ENCODE results near the gene MSLN.

Gene MSLN

DNA sequence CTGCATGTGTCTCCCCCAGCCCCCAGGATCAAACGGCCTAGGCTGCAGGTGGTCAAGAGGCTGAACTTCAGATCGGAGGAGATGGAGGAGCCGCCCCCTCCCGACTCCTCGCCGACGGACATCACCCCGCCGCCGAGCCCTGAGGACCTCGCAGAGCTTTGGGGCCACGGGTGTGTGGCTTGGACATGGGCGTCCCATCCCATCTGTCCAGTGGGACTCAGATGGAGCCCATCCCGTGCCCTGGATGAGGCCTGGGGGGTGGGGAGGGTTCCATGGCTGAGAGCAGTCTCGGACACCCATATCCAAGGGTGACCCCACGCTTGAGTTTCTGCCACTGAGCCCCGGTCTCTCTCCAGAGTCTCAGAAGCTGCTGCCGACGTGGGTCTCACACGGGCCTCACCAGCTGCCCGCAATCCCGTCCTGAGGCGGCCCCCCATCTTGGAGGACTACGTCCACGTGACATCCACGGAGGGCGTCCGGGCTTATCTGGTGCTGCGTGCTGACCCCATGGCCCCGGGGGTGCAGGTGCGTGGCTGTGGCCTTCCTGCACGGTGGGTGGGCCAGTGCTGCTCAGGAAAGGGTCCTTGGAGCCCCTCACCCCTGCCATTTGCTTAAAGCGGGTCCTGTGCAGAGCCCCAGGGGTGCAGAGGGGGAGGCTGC lies 28.8 kb downstream of the MSLN start:
- Histone ChIP-seq H3K4me1 (ENCODE audit: insufficient read depth, poor library complexity, severe bottlenecking) (no peaks in the 10 kb centered on the region), H3K27me3 (ENCODE audit: insufficient read depth, poor library complexity, severe bottlenecking) (no peaks in the 10 kb centered on the region), H3K4me3 (ENCODE audit: severe bottlenecking) (peak overlapping the region; percentile 93), H3K36me3 (ENCODE audit: low read depth) (peaks cover 50% of the 10 kb centered on the region), H3K27ac (ENCODE audit: poor library complexity, severe bottlenecking) (peak overlapping the region; percentile 19), H3K9me3 (ENCODE audit: severe bottlenecking) (no peaks in the 10 kb centered on the region)
- ATAC-seq (ENCODE audit: low read depth) (no peak), DNase-seq (ENCODE audit: low spot score) (no peak)
- TF ChIP-seq, protein P1, sequence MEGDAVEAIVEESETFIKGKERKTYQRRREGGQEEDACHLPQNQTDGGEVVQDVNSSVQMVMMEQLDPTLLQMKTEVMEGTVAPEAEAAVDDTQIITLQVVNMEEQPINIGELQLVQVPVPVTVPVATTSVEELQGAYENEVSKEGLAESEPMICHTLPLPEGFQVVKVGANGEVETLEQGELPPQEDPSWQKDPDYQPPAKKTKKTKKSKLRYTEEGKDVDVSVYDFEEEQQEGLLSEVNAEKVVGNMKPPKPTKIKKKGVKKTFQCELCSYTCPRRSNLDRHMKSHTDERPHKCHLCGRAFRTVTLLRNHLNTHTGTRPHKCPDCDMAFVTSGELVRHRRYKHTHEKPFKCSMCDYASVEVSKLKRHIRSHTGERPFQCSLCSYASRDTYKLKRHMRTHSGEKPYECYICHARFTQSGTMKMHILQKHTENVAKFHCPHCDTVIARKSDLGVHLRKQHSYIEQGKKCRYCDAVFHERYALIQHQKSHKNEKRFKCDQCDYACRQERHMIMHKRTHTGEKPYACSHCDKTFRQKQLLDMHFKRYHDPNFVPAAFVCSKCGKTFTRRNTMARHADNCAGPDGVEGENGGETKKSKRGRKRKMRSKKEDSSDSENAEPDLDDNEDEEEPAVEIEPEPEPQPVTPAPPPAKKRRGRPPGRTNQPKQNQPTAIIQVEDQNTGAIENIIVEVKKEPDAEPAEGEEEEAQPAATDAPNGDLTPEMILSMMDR (IDR thresholded peaks at IDR 0.05; ENCODE audit: poor library complexity, severe bottlenecking) = no peak

DNA sequence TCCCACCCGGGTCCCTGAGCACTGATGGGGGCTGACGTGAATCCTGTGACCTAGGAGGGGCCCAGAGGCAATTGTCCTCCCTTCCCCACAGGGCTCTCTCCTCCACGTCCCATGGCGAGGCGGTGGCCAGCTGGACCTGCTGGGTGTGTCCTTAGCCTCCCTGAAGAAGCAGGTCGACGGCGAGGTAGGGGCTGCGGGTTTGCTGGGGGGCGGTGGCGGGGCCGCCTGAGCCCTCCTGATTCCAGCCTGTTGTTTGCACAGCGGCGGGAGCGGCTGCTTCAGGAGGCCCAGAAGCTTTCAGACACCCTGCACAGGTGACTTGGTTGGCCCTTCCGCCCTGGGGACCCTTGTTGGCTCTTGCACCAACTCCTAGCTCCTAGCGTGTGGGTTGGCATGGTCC lies 29.6 kb downstream of the MSLN start:
- H3K4me1 ChIP-seq (ENCODE audit: insufficient read depth, poor library complexity, severe bottlenecking) = no peaks in the 10 kb centered on the region
- H3K27ac ChIP-seq (ENCODE audit: poor library complexity, severe bottlenecking) = no peak overlapping the region
- ATAC-seq (ENCODE audit: low read depth) = no peak
- no peak for DNase-seq (ENCODE audit: low spot score)
- H3K27me3 ChIP-seq (ENCODE audit: insufficient read depth, poor library complexity, severe bottlenecking) = no peaks in the 10 kb centered on the region
- H3K4me3 ChIP-seq (ENCODE audit: severe bottlenecking) = no peak overlapping the region
- H3K9me3 ChIP-seq (ENCODE audit: severe bottlenecking) = no peaks in the 10 kb centered on the region
- TF ChIP-seq, protein P1 (IDR thresholded peaks at IDR 0.05; ENCODE audit: poor library complexity, severe bottlenecking) = no peak
- peaks cover 50% of the 10 kb centered on the region for H3K36me3 ChIP-seq (ENCODE audit: low read depth)

DNA sequence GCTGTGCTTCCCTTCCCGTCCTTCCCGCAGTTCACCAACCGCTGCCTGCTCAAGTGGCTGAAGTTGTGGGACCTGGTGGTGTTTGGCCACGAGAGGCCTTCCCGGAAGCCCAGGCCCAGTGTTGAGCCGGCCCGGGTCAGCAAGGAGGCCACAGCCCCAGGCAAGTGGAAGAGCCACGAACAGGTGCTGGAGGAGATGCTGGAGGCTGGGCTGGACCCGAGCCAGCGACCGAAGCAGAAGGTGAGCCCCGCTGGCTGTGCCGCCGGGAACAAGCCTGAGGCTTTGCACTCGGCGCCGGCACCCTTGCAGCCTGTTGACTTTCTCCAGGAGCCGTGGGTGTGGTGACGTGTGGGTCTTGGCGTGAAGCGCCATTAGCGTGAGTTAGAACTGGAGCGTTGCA lies 30.6 kb downstream of the MSLN start:
- H3K4me1 ChIP-seq (ENCODE audit: insufficient read depth, poor library complexity, severe bottlenecking) = peaks cover 4% of the 10 kb centered on the region
- ATAC-seq (ENCODE audit: low read depth) = no peak

DNA sequence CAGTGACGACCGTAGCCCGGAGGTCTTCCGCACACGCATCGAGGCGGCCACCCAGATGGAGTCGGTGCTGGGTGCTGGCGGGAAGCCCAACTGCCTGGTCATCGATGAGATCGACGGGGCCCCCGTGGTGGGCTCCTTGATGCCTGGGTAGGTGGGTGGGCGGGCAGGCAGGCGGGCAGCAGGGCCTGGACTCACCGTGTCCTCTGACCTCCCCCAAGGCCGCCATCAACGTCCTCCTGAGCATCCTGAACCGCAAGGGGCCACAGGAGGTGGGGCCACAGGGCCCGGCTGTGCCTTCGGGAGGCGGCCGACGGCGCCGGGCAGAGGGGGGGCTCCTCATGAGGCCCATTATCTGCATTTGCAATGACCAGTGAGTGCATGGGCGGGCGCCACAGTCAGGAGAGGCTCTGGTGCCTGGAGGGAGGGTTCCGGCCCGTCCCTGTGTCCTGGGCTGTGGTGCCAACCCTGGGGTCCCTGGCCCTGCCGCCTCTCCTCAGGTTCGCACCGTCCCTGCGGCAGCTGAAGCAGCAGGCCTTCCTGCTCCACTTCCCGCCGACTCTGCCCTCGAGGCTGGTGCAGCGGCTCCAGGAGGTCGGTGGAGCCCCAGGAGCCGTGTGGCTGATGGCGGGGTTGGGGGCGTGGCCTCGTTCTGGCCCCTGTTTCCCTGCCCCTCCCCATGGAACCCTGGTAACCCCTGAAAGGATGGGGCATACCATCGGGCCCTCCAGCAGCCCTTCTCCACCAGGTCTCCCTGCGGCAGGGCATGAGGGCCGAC lies 31.9 kb downstream of the MSLN start:
- Histone ChIP-seq H3K27ac (ENCODE audit: poor library complexity, severe bottlenecking) (no peak overlapping the region), H3K4me3 (ENCODE audit: severe bottlenecking) (no peak overlapping the region), H3K36me3 (ENCODE audit: low read depth) (peaks cover 33% of the 10 kb centered on the region), H3K4me1 (ENCODE audit: insufficient read depth, poor library complexity, severe bottlenecking) (peaks cover 4% of the 10 kb centered on the region), H3K9me3 (ENCODE audit: severe bottlenecking) (no peaks in the 10 kb centered on the region), H3K27me3 (ENCODE audit: insufficient read depth, poor library complexity, severe bottlenecking) (no peaks in the 10 kb centered on the region)
- TF ChIP-seq, protein P1 (IDR thresholded peaks at IDR 0.05; ENCODE audit: poor library complexity, severe bottlenecking) = no peak
- ATAC-seq (ENCODE audit: low read depth) (no peak), DNase-seq (ENCODE audit: low spot score) (no peak)

More for the DNA sequence above, 30.6 kb downstream of the MSLN start:
- no peaks in the 10 kb centered on the region for H3K27me3 ChIP-seq (ENCODE audit: insufficient read depth, poor library complexity, severe bottlenecking)
- no peak overlapping the region for H3K4me3 ChIP-seq (ENCODE audit: severe bottlenecking)
- no peaks in the 10 kb centered on the region for H3K9me3 ChIP-seq (ENCODE audit: severe bottlenecking)
- TF ChIP-seq, protein P1 (IDR thresholded peaks at IDR 0.05; ENCODE audit: poor library complexity, severe bottlenecking) = no peak
- H3K36me3 ChIP-seq (ENCODE audit: low read depth) = peaks cover 44% of the 10 kb centered on the region
- DNase-seq (ENCODE audit: low spot score) = no peak
- H3K27ac ChIP-seq (ENCODE audit: poor library complexity, severe bottlenecking) = no peak overlapping the region

DNA sequence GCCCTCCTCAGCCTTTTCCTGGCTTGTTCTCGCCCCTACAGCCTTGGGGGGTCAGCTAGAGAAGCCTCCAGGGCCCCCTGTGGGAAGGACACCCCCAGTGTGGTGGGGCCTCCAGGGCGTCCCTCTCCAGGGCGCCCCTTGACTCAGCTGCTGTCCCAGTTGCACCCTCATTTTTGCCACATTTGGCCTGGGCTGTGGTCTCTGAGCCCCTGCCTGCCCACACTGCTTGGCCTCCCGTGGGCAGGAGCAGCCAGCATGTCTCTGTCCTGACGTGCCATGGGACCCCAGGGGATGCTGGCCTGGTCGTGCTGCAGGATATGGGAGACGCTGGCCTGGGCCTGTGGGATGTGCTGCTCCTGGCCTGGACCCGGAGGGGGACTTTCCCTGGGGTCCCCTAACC lies 32.9 kb downstream of the MSLN start:
- DNase-seq (ENCODE audit: low spot score) (no peak), ATAC-seq (ENCODE audit: low read depth) (no peak)
- TF ChIP-seq, protein P1 (IDR thresholded peaks at IDR 0.05; ENCODE audit: poor library complexity, severe bottlenecking) = no peak
- Histone ChIP-seq H3K4me1 (ENCODE audit: insufficient read depth, poor library complexity, severe bottlenecking) (peaks cover 4% of the 10 kb centered on the region), H3K4me3 (ENCODE audit: severe bottlenecking) (no peak overlapping the region), H3K27ac (ENCODE audit: poor library complexity, severe bottlenecking) (no peak overlapping the region), H3K27me3 (ENCODE audit: insufficient read depth, poor library complexity, severe bottlenecking) (no peaks in the 10 kb centered on the region), H3K36me3 (ENCODE audit: low read depth) (peaks cover 33% of the 10 kb centered on the region), H3K9me3 (ENCODE audit: severe bottlenecking) (no peaks in the 10 kb centered on the region)
